Measurements from ENCODE around the gene FSD2.
A peak's percentile ranks its signal among the peaks of the same experiment; 100 is the strongest.
"Not testable (repeated sequence)": the region's sequence is repeated elsewhere in the genome, so short reads cannot be mapped to it uniquely, and the experiment has no call there.

The FSD2 gene

GRCh38 chr15:82829234-82829633, 23.4 kb upstream of the FSD2 start:
- no peak for DNase-seq

- no peak for DNase-seq
Measured at GRCh38 chr15:82828075-82828474, 22.2 kb upstream of the FSD2 start.

GRCh38 chr15:82823049-82823448, 17.2 kb upstream of the FSD2 start:
- no peak for DNase-seq

GRCh38 chr15:82821851-82822250, 16.0 kb upstream of the FSD2 start:
- not testable (repeated sequence) for DNase-seq

- not testable (repeated sequence) for DNase-seq
Measured at GRCh38 chr15:82821396-82821795, 15.5 kb upstream of the FSD2 start.

GRCh38 chr15:82820128-82820527, 14.3 kb upstream of the FSD2 start:
- DNase-seq, result no peak

- peak; percentile 26 for DNase-seq
Measured at GRCh38 chr15:82812994-82813393, 7.1 kb upstream of the FSD2 start.

- DNase-seq, result peak; percentile 85
Measured at GRCh38 chr15:82810890-82811426, 5.1 kb upstream of the FSD2 start.

GRCh38 chr15:82810061-82810889, 4.4 kb upstream of the FSD2 start:
- peak; percentile 44 for DNase-seq

GRCh38 chr15:82809308-82810060, 3.6 kb upstream of the FSD2 start, which contains the start of gene WHAMM:
Gene WHAMM, plus strand, starts transcription at chr15:82809628. Its CDS starts 99 bp downstream, at chr15:82809727.
- DNase-seq, result peak; percentile 97

GRCh38 chr15:82808634-82809041, 2.8 kb upstream of the FSD2 start:
- DNase-seq, result no peak

GRCh38 chr15:82807920-82808633, 2.2 kb upstream of the FSD2 start:
- no peak for DNase-seq

GRCh38 chr15:82804575-82804949, 1.3 kb downstream of the FSD2 start:
- DNase-seq, result no peak

- no peak for DNase-seq
Measured at GRCh38 chr15:82803793-82804574, 1.9 kb downstream of the FSD2 start.

GRCh38 chr15:82802497-82802896, 3.4 kb downstream of the FSD2 start:
- no peak for DNase-seq

GRCh38 chr15:82799183-82799841, 6.6 kb downstream of the FSD2 start:
- DNase-seq, result no peak

GRCh38 chr15:82798531-82799166, 7.2 kb downstream of the FSD2 start:
- DNase-seq, result no peak

GRCh38 chr15:82798104-82798503, 7.8 kb downstream of the FSD2 start:
- no peak for DNase-seq

- no peak for DNase-seq
Measured at GRCh38 chr15:82793737-82794136, 12.1 kb downstream of the FSD2 start.

GRCh38 chr15:82792068-82792467, 13.8 kb downstream of the FSD2 start:
- no peak for DNase-seq

- DNase-seq, result no peak
Measured at GRCh38 chr15:82790321-82790720, 15.5 kb downstream of the FSD2 start.
